Stimulated activated CD4-positive, alpha-beta T cell treated with anti-CD3 and anti-CD28 coated beads, TNF-alpha, amount 100 ng/mL, for 1 hour (primary cell): ENCODE results near the gene MATN4.

ENCODE experiments used
- DNase-seq, 3 donors: peaks; one replicate each; pipeline ENCODE4 v3.0.0-alpha.2; 2020; ENCODE audit warnings: low read depth in 3 of 3, low spot score in 1 of 3

The MATN4 gene

GRCh38 chr20:45254383-45255262, 53.5 kb downstream of the MATN4 start, which contains the start of gene SLPI:
TSS of gene SLPI (minus strand) at chr20:45254564. CDS start at chr20:45254543, 21 bp downstream.
- DNase-seq: no peak

GRCh38 chr20:45253261-45253660, 54.8 kb downstream of the MATN4 start:
- no peak for DNase-seq

- no peak for DNase-seq
Observed at GRCh38 chr20:45251884-45252560, 56.1 kb downstream of the MATN4 start.

GRCh38 chr20:45248609-45249008, 59.5 kb downstream of the MATN4 start:
- DNase-seq: no peak

GRCh38 chr20:45247865-45248264, 60.2 kb downstream of the MATN4 start:
- no peak for DNase-seq

- no peak for DNase-seq
Observed at GRCh38 chr20:45246109-45246508, 62.0 kb downstream of the MATN4 start.
